Keratinocyte (primary cell): ENCODE data around the gene NHERF2. TPM values are rescaled to one million over a fixed set of nuclear protein-coding genes. Genes with fewer than 3 reads are reported as not detected.

Experiments used
- DNase-seq: peaks from one replicate; pipeline ENCODE4 v3.0.0-alpha.2; 2011; ENCODE audit warnings: low read depth, missing footprints, low spot score
- FAIRE-seq: peaks from 2 replicates; lab custom pipeline; 2011; peaks lifted over from hg19 to GRCh38; lab: Jason Lieb, UNC
- H2AFZ ChIP-seq: 2 replicates; pipeline ENCODE4 v1.6.0; 2012; ENCODE audit warnings: low read length, control low read depth, inconsistent platforms; ENCODE audit not compliant: control insufficient read depth
- H3K27ac ChIP-seq: 2 replicates; pipeline ENCODE4 v1.5.1; 2011; ENCODE audit warnings: low read length; ENCODE audit not compliant: control insufficient read depth, insufficient read depth
- H3K27me3 ChIP-seq: 3 replicates; pipeline ENCODE4 v1.6.0; 2011; ENCODE audit warnings: low read length; ENCODE audit not compliant: control insufficient read depth, insufficient read depth; ENCODE audit errors: extremely low read depth
- H3K36me3 ChIP-seq, 2 experiments: 2 replicates in 1 of 2; 3 replicates in 1 of 2; pipeline ENCODE4 v1.5.1; 2011; ENCODE audit warnings: low read length in 2 of 2, mild to moderate bottlenecking in 1 of 2; ENCODE audit not compliant: control insufficient read depth in 2 of 2, insufficient read depth in 2 of 2; ENCODE audit errors: extremely low read depth in 1 of 2
- H3K4me1 ChIP-seq: 3 replicates; pipeline ENCODE4 v1.5.1; 2011; ENCODE audit warnings: low read length; ENCODE audit not compliant: control insufficient read depth, insufficient read depth; ENCODE audit errors: extremely low read depth
- H3K4me2 ChIP-seq: 3 replicates; pipeline ENCODE4 v1.6.0; 2011; ENCODE audit warnings: low read depth, low read length; ENCODE audit not compliant: control insufficient read depth, insufficient read depth; ENCODE audit errors: extremely low read depth
- H3K4me3 ChIP-seq, 3 experiments: fragments of 200-600 bp in 1 of 3; sonication (generic) in 1 of 3; 2 replicates in 2 of 3; 3 replicates in 1 of 3; pipeline ENCODE4 v1.5.1; 2011 to 2016; ENCODE audit warnings: low read length in 3 of 3, mild to moderate bottlenecking in 3 of 3, control low read depth in 2 of 3, inconsistent platforms in 1 of 3, low read depth in 1 of 3, mixed read lengths in 1 of 3, mixed run types in 1 of 3, moderate library complexity in 1 of 3; ENCODE audit not compliant: control insufficient read depth in 2 of 3, insufficient read depth in 2 of 3; ENCODE audit errors: extremely low read depth in 1 of 3
- H3K79me2 ChIP-seq: 2 replicates; pipeline ENCODE4 v1.6.0; 2012; ENCODE audit warnings: low read length; ENCODE audit not compliant: control insufficient read depth, insufficient read depth
- H3K9ac ChIP-seq: 3 replicates; pipeline ENCODE4 v1.6.0; 2011; ENCODE audit warnings: low read length; ENCODE audit not compliant: control insufficient read depth, insufficient read depth; ENCODE audit errors: extremely low read depth
- H3K9me1 ChIP-seq: 3 replicates; pipeline ENCODE4 v1.6.0; 2011; ENCODE audit warnings: low read length; ENCODE audit not compliant: control insufficient read depth, insufficient read depth; ENCODE audit errors: extremely low read depth
- H3K9me3 ChIP-seq: 2 replicates; pipeline ENCODE4 v1.5.1; 2012; ENCODE audit warnings: low read depth, low read length; ENCODE audit not compliant: control insufficient read depth
- H4K20me1 ChIP-seq: 3 replicates; pipeline ENCODE4 v1.6.0; 2011; ENCODE audit warnings: low read length; ENCODE audit not compliant: control insufficient read depth, insufficient read depth; ENCODE audit errors: extremely low read depth
- EZH2 ChIP-seq: IDR thresholded peaks from one replicate; pipeline ENCODE4 v1.6.1; 2012; ENCODE audit warnings: inconsistent platforms, mild to moderate bottlenecking, low read length, moderate library complexity
- dilution Hi-C: fragments of 300-500 bp; cut with MboI; formaldehyde crosslinking; loops from one replicate; pipeline ENCODE4 v1.7.0; 2020; ENCODE audit warnings: low sequenced_read_pairs; ENCODE audit not compliant: extremely low pct_ligation_motif_present
- polyA plus RNA-seq, 5 experiments: library from polyadenylated mRNA; depleted of rRNA in 3 of 5; stranded (reverse) in 3 of 5; stranded (forward) in 1 of 5; unstranded in 1 of 5; fragments of >200 nt; gene quantifications; 1 replicate in 1 of 5; 2 replicates in 3 of 5; 3 replicates in 1 of 5; pipeline versions ENCODE4 v1.2.1 to v1.2.3, GENCODE V29; 2011 to 2012; ENCODE audit warnings: missing spikeins in 2 of 5, low read depth in 1 of 5, low replicate concordance in 1 of 5
- TF ChIP-seq, protein P1 (sequence below), 3 experiments: IDR thresholded peaks in 1 of 3; conservative IDR thresholded peaks in 1 of 3; optimal IDR thresholded peaks in 1 of 3; 2 replicates in 2 of 3; 3 replicates in 1 of 3; pipeline versions ENCODE3 to v1.5.1; 2011; ENCODE audit warnings: low read length in 3 of 3, mild to moderate bottlenecking in 3 of 3, moderate library complexity in 2 of 3, control low read depth in 1 of 3, inconsistent platforms in 1 of 3; ENCODE audit not compliant: insufficient read depth in 2 of 3; ENCODE audit errors: extremely low read depth in 1 of 3

The NHERF2 gene
- polyA plus RNA-seq, 1 donor (not counting 4 experiments of a cell fraction or from before 2014, with no cell fraction given) = 5.9 TPM

DNA sequence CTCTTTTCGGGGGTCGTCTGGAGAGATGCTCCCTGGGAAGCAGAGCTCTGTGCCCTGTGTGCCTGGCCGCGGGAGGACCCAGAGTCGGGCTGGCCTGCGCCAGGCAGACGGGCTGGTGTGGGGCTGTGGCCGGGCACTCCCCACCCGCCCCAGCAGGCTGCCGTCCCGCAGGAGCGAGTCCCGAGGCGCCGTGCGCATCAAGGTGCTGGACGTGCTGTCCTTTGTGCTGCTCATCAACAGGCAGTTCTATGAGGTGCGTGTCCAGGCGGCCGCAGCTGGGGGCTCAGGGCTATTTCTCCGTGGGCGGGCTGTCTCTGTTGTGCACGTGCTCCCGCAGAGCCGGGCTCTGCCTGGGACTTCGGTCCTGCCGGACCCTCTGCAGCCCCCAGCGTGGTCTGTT lies 36.1 kb downstream of the NHERF2 start:
- H3K27me3 ChIP-seq = no peaks in the 10 kb centered on the region
- no peaks in the 10 kb centered on the region for H3K79me2 ChIP-seq
- H3K9me3 ChIP-seq = no peaks in the 10 kb centered on the region
- TF ChIP-seq EZH2 = no peak
- TF ChIP-seq, protein P1, sequence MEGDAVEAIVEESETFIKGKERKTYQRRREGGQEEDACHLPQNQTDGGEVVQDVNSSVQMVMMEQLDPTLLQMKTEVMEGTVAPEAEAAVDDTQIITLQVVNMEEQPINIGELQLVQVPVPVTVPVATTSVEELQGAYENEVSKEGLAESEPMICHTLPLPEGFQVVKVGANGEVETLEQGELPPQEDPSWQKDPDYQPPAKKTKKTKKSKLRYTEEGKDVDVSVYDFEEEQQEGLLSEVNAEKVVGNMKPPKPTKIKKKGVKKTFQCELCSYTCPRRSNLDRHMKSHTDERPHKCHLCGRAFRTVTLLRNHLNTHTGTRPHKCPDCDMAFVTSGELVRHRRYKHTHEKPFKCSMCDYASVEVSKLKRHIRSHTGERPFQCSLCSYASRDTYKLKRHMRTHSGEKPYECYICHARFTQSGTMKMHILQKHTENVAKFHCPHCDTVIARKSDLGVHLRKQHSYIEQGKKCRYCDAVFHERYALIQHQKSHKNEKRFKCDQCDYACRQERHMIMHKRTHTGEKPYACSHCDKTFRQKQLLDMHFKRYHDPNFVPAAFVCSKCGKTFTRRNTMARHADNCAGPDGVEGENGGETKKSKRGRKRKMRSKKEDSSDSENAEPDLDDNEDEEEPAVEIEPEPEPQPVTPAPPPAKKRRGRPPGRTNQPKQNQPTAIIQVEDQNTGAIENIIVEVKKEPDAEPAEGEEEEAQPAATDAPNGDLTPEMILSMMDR (optimal IDR thresholded peaks at IDR 0.05 in 1 of 3, IDR thresholded peaks at IDR 0.05 in 1 of 3, conservative IDR thresholded peaks at IDR 0.05 in 1 of 3; ENCODE audit: extremely low read depth in 1 of 3, insufficient read depth in 2 of 3, low read length in 3 of 3) = no peak
- DNase-seq = no peak
- H3K4me1 ChIP-seq = no peaks in the 10 kb centered on the region
- dilution Hi-C loops = no loop called here
- H3K9ac ChIP-seq = no peak overlapping the region
- H3K9me1 ChIP-seq = no peaks in the 10 kb centered on the region
- H3K4me3 ChIP-seq = no peak overlapping the region
- no peak overlapping the region for H2AFZ ChIP-seq
- H3K36me3 ChIP-seq = peaks cover 18 to 29% of the 10 kb centered on the region in 2 experiments
- no peak overlapping the region for H3K4me2 ChIP-seq
- FAIRE-seq = no peak
- peaks cover 4% of the 10 kb centered on the region for H4K20me1 ChIP-seq
- H3K27ac ChIP-seq = no peak overlapping the region

DNA sequence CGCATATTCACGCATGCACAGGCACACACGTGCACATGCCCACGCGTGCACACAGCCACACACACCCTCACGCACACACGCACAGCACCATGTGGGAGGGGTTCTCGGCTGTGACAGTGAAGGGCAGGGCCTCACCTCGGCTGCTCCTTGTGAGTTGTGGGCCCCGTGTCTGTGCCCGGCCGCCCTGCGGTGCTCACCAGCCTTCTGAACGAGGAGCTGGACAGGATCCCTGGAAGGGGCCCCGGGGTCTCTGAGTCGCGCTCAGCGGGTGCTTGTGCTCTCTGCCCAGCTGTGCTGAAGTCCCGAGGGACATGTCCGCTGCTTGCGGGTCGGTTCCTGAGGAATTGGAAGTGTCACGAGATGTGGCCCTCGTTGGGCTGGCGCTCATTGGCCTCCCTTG lies 37.2 kb downstream of the NHERF2 start:
- FAIRE-seq = no peak
- DNase-seq = no peak
- H3K9me3 ChIP-seq = no peaks in the 10 kb centered on the region
- no peak overlapping the region for H3K4me3 ChIP-seq
- no peak overlapping the region for H3K4me2 ChIP-seq
- H4K20me1 ChIP-seq = peaks cover 4% of the 10 kb centered on the region
- dilution Hi-C loops = no loop called here
- no peaks in the 10 kb centered on the region for H3K9me1 ChIP-seq
- H3K27me3 ChIP-seq = no peaks in the 10 kb centered on the region
- no peak overlapping the region for H2AFZ ChIP-seq
- no peaks in the 10 kb centered on the region for H3K4me1 ChIP-seq
- TF ChIP-seq EZH2 = no peak
- TF ChIP-seq, protein P1 (optimal IDR thresholded peaks at IDR 0.05 in 1 of 3, IDR thresholded peaks at IDR 0.05 in 1 of 3, conservative IDR thresholded peaks at IDR 0.05 in 1 of 3; ENCODE audit: extremely low read depth in 1 of 3, insufficient read depth in 2 of 3, low read length in 3 of 3) = no peak
- peaks cover 18 to 32% of the 10 kb centered on the region in 2 experiments for H3K36me3 ChIP-seq
- H3K27ac ChIP-seq = no peak overlapping the region
- H3K79me2 ChIP-seq = no peaks in the 10 kb centered on the region
- no peak overlapping the region for H3K9ac ChIP-seq
